Activated CD4-positive, alpha-beta T cell treated with anti-CD3 and anti-CD28 coated beads for 36 hours (primary cell): Measurements from ENCODE around the gene ERN1. TPM values are rescaled to one million over a fixed set of nuclear protein-coding genes. Genes with fewer than 3 reads are reported as not detected.

Experiments used
- ATAC-seq: fragments of 200-7000 bp; cut with Tn5 transposase; one replicate; pipeline ENCODE4 v1.10.0; 2021; ENCODE audit warnings: mild to moderate bottlenecking, moderate library complexity
- CTCF ChIA-PET: fragments of 350-600 bp; sonication (Branson Sonifier 250); formaldehyde crosslinking; loops from one replicate; lab custom pipeline; 2021; ENCODE audit warnings: antibody characterized with exemption; lab: Charles Lee
- POLR2A ChIA-PET: fragments of 350-600 bp; sonication (Branson Sonifier 250); formaldehyde crosslinking; loops from one replicate; lab custom pipeline; 2021; ENCODE audit warnings: antibody characterized with exemption, inconsistent platforms; lab: Charles Lee
- DNase-seq: peaks from one replicate; pipeline ENCODE4 v3.0.0-alpha.2; 2020
- H3K27ac Mint-ChIP-seq: one replicate; pipeline ENCODE4 v1.8.0; 2021; ENCODE audit warnings: mixed read lengths
- H3K27me3 Mint-ChIP-seq: one replicate; pipeline ENCODE4 v1.8.0; 2021; ENCODE audit warnings: mixed read lengths
- H3K36me3 Mint-ChIP-seq: one replicate; pipeline ENCODE4 v1.8.0; 2021; ENCODE audit warnings: low read depth, mixed read lengths
- H3K4me1 Mint-ChIP-seq: one replicate; pipeline ENCODE4 v1.8.0; 2021; ENCODE audit warnings: mixed read lengths
- H3K4me3 Mint-ChIP-seq: one replicate; pipeline ENCODE4 v1.8.0; 2021; ENCODE audit warnings: mild to moderate bottlenecking, moderate library complexity, mixed read lengths
- H3K9me3 Mint-ChIP-seq: one replicate; pipeline ENCODE4 v1.8.0; 2021; ENCODE audit warnings: low read depth, mixed read lengths
- intact Hi-C, 2 experiments: fragments of 100-400 bp; cut with DNase I in 1 of 2; cut with micrococcal nuclease in 1 of 2; formaldehyde crosslinking; loops; one replicate each; pipeline versions ENCODE4 v1.14.2 to v1.15.1; 2022 to 2024; cut with DNase I, micrococcal nuclease
- total RNA-seq, 2 experiments: library from RNA; stranded (reverse); gene quantifications; one replicate each; pipeline ENCODE4 v1.2.3, GENCODE V29; 2021

ERN1 gene
- total RNA-seq, 2 experiments from 2014 or later = 23.7 to 26.8 TPM

GRCh38 chr17:64135000-64135399 lies 5.1 kb upstream of the ERN1 start:
- ChIA-PET CTCF (interaction anchor here (1.0 to 10.8 kb wide), 8 partner anchors 12 to 227 kb away, joined by 3 to 362 read pairs (median 36); partner anchors contain the start of gene ICAM2), POLR2A (interaction anchor here (0.6 kb wide), 1 partner anchor 167 kb away, joined by 3 read pairs; no protein-coding TSS in a partner anchor)
- Mint-ChIP-seq H3K4me1 (peaks cover 23% of the 10 kb centered on the region), H3K36me3 (no peaks in the 10 kb centered on the region), H3K4me3 (no peak overlapping the region), H3K27ac (no peak overlapping the region), H3K27me3 (no peaks in the 10 kb centered on the region), H3K9me3 (no peaks in the 10 kb centered on the region)
- no peak for DNase-seq
- no peak for ATAC-seq
- intact Hi-C loops = loop anchor here (5.0 kb wide), 2 partner anchors 53 to 147 kb away; no protein-coding TSS in a partner anchor

GRCh38 chr17:64134216-64134970 lies 4.4 kb upstream of the ERN1 start:
- ChIA-PET POLR2A (interaction anchor here (0.6 to 1.1 kb wide), 8 partner anchors 11 to 287 kb away, joined by 3 to 11 read pairs (median 4); no protein-coding TSS in a partner anchor), CTCF (interaction anchor here (0.6 to 10.8 kb wide), 52 partner anchors 8 to 603 kb away, joined by 3 to 362 read pairs (median 6); partner anchors contain the start of genes CD79B, CSHL1, GH1 and ICAM2)
- Mint-ChIP-seq H3K4me3 (no peak overlapping the region), H3K27ac (no peak overlapping the region), H3K36me3 (no peaks in the 10 kb centered on the region), H3K27me3 (no peaks in the 10 kb centered on the region), H3K4me1 (peaks cover 23% of the 10 kb centered on the region), H3K9me3 (no peaks in the 10 kb centered on the region)
- no peak for ATAC-seq
- intact Hi-C loops = loop anchor here (5.0 kb wide), 2 partner anchors 52 to 148 kb away; no protein-coding TSS in a partner anchor
- no peak for DNase-seq

DNA sequence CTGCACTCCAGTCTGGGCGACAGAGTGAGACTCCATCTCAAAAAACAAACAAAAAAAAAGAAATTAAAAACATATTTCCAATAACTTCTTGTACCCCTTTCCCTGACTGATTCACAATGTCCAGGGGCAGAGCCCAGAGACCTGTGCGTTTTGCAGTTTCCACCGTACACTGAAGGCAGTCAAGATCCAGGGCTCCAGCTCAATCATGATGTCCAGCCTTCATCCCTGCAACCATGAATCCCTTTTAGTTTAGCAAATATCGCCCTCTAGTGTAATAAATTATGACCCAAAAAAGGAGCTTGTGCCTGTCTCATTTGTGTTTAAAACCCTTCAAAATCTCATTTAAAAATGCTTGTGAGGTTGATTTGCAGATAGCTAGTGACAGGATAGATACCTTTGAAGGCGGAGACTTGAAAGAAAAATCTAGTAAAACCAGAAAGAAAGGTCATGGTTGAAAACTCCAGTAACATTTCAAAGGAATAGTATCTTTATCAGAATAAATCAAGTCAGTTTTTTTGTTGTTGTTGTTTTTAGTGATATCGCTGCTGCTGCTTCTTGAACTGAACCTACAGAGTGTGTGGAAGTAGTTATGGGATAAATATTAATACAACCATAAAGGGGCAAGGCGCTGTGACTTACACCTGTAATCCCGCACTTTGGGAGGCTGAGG lies 3.7 kb upstream of the ERN1 start:
- no peak for ATAC-seq
- Mint-ChIP-seq H3K9me3 (no peaks in the 10 kb centered on the region), H3K36me3 (peaks cover 4% of the 10 kb centered on the region), H3K4me1 (peaks cover 26% of the 10 kb centered on the region), H3K27me3 (no peaks in the 10 kb centered on the region), H3K4me3 (no peak overlapping the region), H3K27ac (no peak overlapping the region)
- POLR2A ChIA-PET = interaction anchor here (0.6 to 1.1 kb wide), 9 partner anchors 12 to 287 kb away, joined by 3 to 11 read pairs (median 3); no protein-coding TSS in a partner anchor
- intact Hi-C loops = loop anchor here (1.0 to 5.0 kb wide), 7 partner anchors 51 to 223 kb away; partner anchors contain the start of genes CSHL1 (in 1 of the 2) and GH1 (in 1 of the 2)
- CTCF ChIA-PET = interaction anchor here (0.6 to 10.8 kb wide), 58 partner anchors 8 to 604 kb away, joined by 3 to 362 read pairs (median 6); partner anchors contain the start of genes CD79B, CSHL1, GH1 and ICAM2
- DNase-seq = peak; percentile 33

GRCh38 chr17:64131606-64132270 lies 1.8 kb upstream of the ERN1 start:
- intact Hi-C loops = loop anchor here (2.0 to 5.0 kb wide), 7 partner anchors 49 to 509 kb away; partner anchors contain the start of genes CSHL1 (in 1 of the 2), GH1 (in 1 of the 2), ICAM2 (in 1 of the 2) and MAP3K3 (in 1 of the 2)
- ChIA-PET CTCF (interaction anchor here (0.7 to 10.8 kb wide), 26 partner anchors 10 to 243 kb away, joined by 3 to 362 read pairs (median 10); partner anchors contain the start of gene ICAM2), POLR2A (interaction anchor here (1.2 to 4.0 kb wide), 6 partner anchors 13 to 111 kb away, joined by 4 to 24 read pairs (median 6); partner anchors contain the start of gene ICAM2)
- H3K36me3 Mint-ChIP-seq = peaks cover 4% of the 10 kb centered on the region
- peak overlapping the region; percentile 72 for H3K4me3 Mint-ChIP-seq
- ATAC-seq = no peak
- peak overlapping the region; percentile 96 for H3K27ac Mint-ChIP-seq
- H3K27me3 Mint-ChIP-seq = no peaks in the 10 kb centered on the region
- peaks cover 37% of the 10 kb centered on the region for H3K4me1 Mint-ChIP-seq
- no peaks in the 10 kb centered on the region for H3K9me3 Mint-ChIP-seq
- DNase-seq = no peak

GRCh38 chr17:64130559-64131001 lies 636 bp upstream of the ERN1 start:
- Mint-ChIP-seq H3K36me3 (peaks cover 4% of the 10 kb centered on the region), H3K4me3 (peak overlapping the region; percentile 72), H3K27ac (peak overlapping the region; percentile 96), H3K27me3 (no peaks in the 10 kb centered on the region), H3K9me3 (no peaks in the 10 kb centered on the region), H3K4me1 (peaks cover 49% of the 10 kb centered on the region)
- peak; percentile 58 for ATAC-seq
- DNase-seq = peak; percentile 83
- intact Hi-C loops = loop anchor here (1.0 to 5.0 kb wide), 16 partner anchors 9 to 508 kb away; partner anchors contain the start of genes ICAM2 (in 2 of the 2), TEX2 (in 2 of the 2), CCDC47 (in 1 of the 2) and CEP95 (in 1 of the 2)
- POLR2A ChIA-PET = interaction anchor here (0.8 to 4.0 kb wide), 9 partner anchors 9 to 375 kb away, joined by 3 to 24 read pairs (median 6); partner anchors contain the start of gene ICAM2
- CTCF ChIA-PET = interaction anchor here (0.6 to 10.8 kb wide), 19 partner anchors 9 to 1429 kb away, joined by 3 to 362 read pairs (median 4); partner anchors contain the start of genes CD79B and ICAM2

DNA sequence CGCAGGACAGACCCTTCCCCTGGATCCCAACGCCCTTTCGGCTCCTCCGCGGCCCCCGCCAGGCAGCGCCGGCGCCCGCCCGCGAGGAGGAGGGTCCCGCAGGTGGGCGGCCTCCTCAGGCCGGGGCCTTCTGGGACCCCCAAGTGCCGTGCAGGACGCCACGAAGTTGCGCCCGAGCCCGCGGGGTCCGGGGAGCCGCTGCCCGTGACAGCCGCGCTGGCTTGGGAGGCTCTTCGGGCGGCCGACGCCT lies 504 bp downstream of the ERN1 start:
- H3K36me3 Mint-ChIP-seq = peaks cover 9% of the 10 kb centered on the region
- peak overlapping the region; percentile 87 for H3K4me3 Mint-ChIP-seq
- intact Hi-C loops = no loop called here
- CTCF ChIA-PET = interaction anchor here (0.7 to 10.8 kb wide), 8 partner anchors 8 to 111 kb away, joined by 3 to 362 read pairs (median 5); partner anchors contain the start of gene ICAM2
- DNase-seq (no peak), ATAC-seq (no peak)
- H3K27ac Mint-ChIP-seq = no peak overlapping the region
- no peaks in the 10 kb centered on the region for H3K27me3 Mint-ChIP-seq
- H3K4me1 Mint-ChIP-seq = peaks cover 59% of the 10 kb centered on the region
- POLR2A ChIA-PET = interaction anchor here (0.9 to 4.0 kb wide), 5 partner anchors 8 to 376 kb away, joined by 3 to 12 read pairs (median 6); partner anchors contain the start of gene ICAM2
- H3K9me3 Mint-ChIP-seq = no peaks in the 10 kb centered on the region

DNA sequence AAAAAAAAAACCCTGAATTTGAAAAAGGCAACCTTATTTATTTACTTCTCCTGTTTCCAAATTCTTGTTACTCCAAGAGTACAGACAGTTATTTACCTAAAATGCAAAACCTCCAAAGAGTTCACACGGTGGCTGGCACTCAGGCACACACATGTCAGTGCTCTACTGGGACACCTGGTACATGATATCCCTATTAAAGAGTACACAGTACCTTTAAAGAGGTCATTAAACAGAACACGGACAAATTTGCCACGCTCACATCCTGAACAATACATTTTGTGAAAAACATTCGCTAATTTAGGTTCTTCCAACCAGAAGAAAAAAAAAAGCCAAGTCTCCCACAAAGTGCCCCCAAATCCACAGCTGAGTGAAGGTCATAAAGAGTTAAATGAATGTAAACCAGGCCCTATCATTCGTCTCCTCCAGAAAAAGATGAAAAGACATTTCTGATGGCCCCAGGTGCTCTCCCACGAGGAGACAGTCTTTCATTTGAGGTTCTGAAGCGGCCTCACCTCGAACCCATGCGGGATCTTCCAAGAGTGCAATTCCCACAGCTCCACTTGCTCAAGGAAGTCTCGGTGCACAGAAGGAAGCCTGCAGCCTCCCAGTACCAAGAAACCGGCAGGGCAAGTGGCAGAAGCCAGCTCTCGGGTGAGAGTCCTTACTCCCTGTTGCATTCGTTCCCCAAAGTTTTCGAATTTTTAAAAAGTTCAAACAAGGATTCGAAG lies 993 bp downstream of the ERN1 start:
- ChIA-PET POLR2A (interaction anchor here (0.9 to 4.0 kb wide), 5 partner anchors 8 to 376 kb away, joined by 3 to 12 read pairs (median 6); partner anchors contain the start of gene ICAM2), CTCF (interaction anchor here (0.5 to 10.8 kb wide), 10 partner anchors 8 to 284 kb away, joined by 3 to 362 read pairs (median 4); no protein-coding TSS in a partner anchor)
- Mint-ChIP-seq H3K27ac (peak overlapping the region; percentile 93), H3K36me3 (peaks cover 12% of the 10 kb centered on the region), H3K4me1 (peaks cover 61% of the 10 kb centered on the region), H3K4me3 (peak overlapping the region; percentile 87), H3K27me3 (no peaks in the 10 kb centered on the region), H3K9me3 (no peaks in the 10 kb centered on the region)
- ATAC-seq (no peak), DNase-seq (no peak)
- intact Hi-C loops = no loop called here

GRCh38 chr17:64126918-64127317 lies 3.0 kb downstream of the ERN1 start:
- ATAC-seq (no peak), DNase-seq (no peak)
- intact Hi-C loops = no loop called here
- Mint-ChIP-seq H3K36me3 (peaks cover 17% of the 10 kb centered on the region), H3K4me3 (peak overlapping the region; percentile 41), H3K4me1 (peaks cover 70% of the 10 kb centered on the region), H3K27ac (no peak overlapping the region), H3K27me3 (no peaks in the 10 kb centered on the region), H3K9me3 (no peaks in the 10 kb centered on the region)
- CTCF ChIA-PET = interaction anchor here (1.1 to 3.2 kb wide), 2 partner anchors 9 to 12 kb away, joined by 3 to 13 read pairs; no protein-coding TSS in a partner anchor
- POLR2A ChIA-PET = no interaction called here

DNA sequence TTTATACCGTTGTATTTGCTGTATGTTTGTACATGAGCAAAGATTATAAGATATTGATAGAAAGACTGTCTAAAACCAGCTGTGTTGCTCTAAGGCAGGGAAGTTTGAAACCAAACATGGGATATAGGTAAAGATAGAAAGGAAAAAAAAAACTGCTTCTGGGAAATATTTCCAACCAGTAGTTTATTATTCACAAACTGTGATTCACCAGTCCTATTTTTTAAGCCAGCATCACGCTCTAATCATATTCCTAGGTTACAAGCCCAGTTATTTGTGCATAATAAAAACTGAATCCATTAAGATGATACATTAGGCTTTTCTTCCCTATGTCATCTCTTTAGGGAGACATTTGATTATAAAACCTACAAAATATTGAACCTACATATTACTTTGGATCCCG lies 4.0 kb downstream of the ERN1 start:
- H3K27me3 Mint-ChIP-seq = no peaks in the 10 kb centered on the region
- no peaks in the 10 kb centered on the region for H3K9me3 Mint-ChIP-seq
- POLR2A ChIA-PET = interaction anchor here (0.8 to 2.0 kb wide), 2 partner anchors 20 to 64 kb away, joined by 5 read pairs; no protein-coding TSS in a partner anchor
- H3K4me1 Mint-ChIP-seq = peaks cover 70% of the 10 kb centered on the region
- H3K36me3 Mint-ChIP-seq = peaks cover 25% of the 10 kb centered on the region
- no peak for ATAC-seq
- DNase-seq = no peak
- peak overlapping the region; percentile 42 for H3K27ac Mint-ChIP-seq
- CTCF ChIA-PET = interaction anchor here (0.6 to 3.2 kb wide), 5 partner anchors 11 to 369 kb away, joined by 3 to 13 read pairs (median 3); no protein-coding TSS in a partner anchor
- H3K4me3 Mint-ChIP-seq = no peak overlapping the region
- intact Hi-C loops = loop anchor here in 1 of 2 experiments (1.0 kb wide), 1 partner anchor 10 kb away; no protein-coding TSS in a partner anchor
